Natural killer cell (primary cell): ENCODE results near the gene SP6. TPM values are rescaled to one million over a fixed set of nuclear protein-coding genes. Genes with fewer than 3 reads are reported as not detected.

Experiments used
- ATAC-seq, 3 donors: fragments of 150-1000 bp in 2 of 3; fragments of 200-7000 bp in 1 of 3; cut with Tn5 transposase; 1 replicate in 1 of 3; 2 replicates in 2 of 3; pipeline ENCODE4 v1.10.0; 2021; ENCODE audit warnings: mild to moderate bottlenecking in 2 of 3, moderate library complexity in 2 of 3
- DNase-seq, 2 donors: peaks; one replicate each; pipeline versions ENCODE4 v3.0.0 to v3.0.0-alpha.2; 2013 to 2021; ENCODE audit warnings: mixed read lengths in 1 of 2
- H3K27ac ChIP-seq: one replicate; pipeline ENCODE4 v1.5.1; 2013; ENCODE audit warnings: mild to moderate bottlenecking, low read length
- H3K27me3 ChIP-seq: one replicate; pipeline ENCODE4 v1.6.1; 2013; ENCODE audit warnings: low read length; ENCODE audit not compliant: control insufficient read depth, insufficient read depth
- H3K36me3 ChIP-seq: one replicate; pipeline ENCODE4 v1.6.1; 2013; ENCODE audit warnings: low read length; ENCODE audit not compliant: control insufficient read depth, insufficient read depth
- H3K4me1 ChIP-seq: one replicate; pipeline ENCODE4 v1.6.1; 2013; ENCODE audit warnings: low read length; ENCODE audit not compliant: control insufficient read depth, insufficient read depth
- H3K4me3 ChIP-seq: one replicate; pipeline ENCODE4 v1.5.1; 2013; ENCODE audit warnings: low read length
- H3K9me3 ChIP-seq: one replicate; pipeline ENCODE4 v1.6.1; 2013; ENCODE audit warnings: low read length; ENCODE audit not compliant: control insufficient read depth, insufficient read depth
- H3K27ac Mint-ChIP-seq, 2 donors: one replicate each; pipeline ENCODE4 v1.8.0; 2022; ENCODE audit warnings: mild to moderate bottlenecking in 2 of 2, mixed read lengths in 2 of 2, moderate library complexity in 1 of 2
- H3K27me3 Mint-ChIP-seq, 2 donors: one replicate each; pipeline ENCODE4 v1.8.0; 2022; ENCODE audit warnings: low read depth in 2 of 2, mixed read lengths in 2 of 2
- H3K36me3 Mint-ChIP-seq: one replicate; pipeline ENCODE4 v1.8.0; 2022; ENCODE audit warnings: mixed read lengths
- H3K4me1 Mint-ChIP-seq, 2 donors: one replicate each; pipeline ENCODE4 v1.8.0; 2022; ENCODE audit warnings: mixed read lengths in 2 of 2
- H3K4me3 Mint-ChIP-seq: one replicate; pipeline ENCODE4 v1.8.0; 2022; ENCODE audit warnings: mild to moderate bottlenecking, moderate library complexity, mixed read lengths
- H3K9me3 Mint-ChIP-seq, 2 donors: one replicate each; pipeline ENCODE4 v1.8.0; 2022; ENCODE audit warnings: mixed read lengths in 2 of 2
- CTCF ChIP-seq: fragments of 200-600 bp; IDR thresholded peaks from one replicate; pipeline ENCODE4 v1.8.0; 2022; ENCODE audit warnings: antibody characterized with exemption
- WGBS: methylation state at CpG from one replicate; pipeline ENCODE4 v1.1.7; 2013; ENCODE audit warnings: missing lambda C conversion rate; ENCODE audit not compliant: insufficient coverage; 5-methylcytosine and 5-hydroxymethylcytosine counted together
- intact Hi-C: fragments of 100-400 bp; cut with micrococcal nuclease; formaldehyde crosslinking; loops from one replicate; pipeline ENCODE4 v1.14.2; 2022
- total RNA-seq, 4 donors: library from RNA; stranded (reverse); fragments of 120-200 nt in 1 of 4; gene quantifications; one replicate each; pipeline versions ENCODE4 v1.2.3 to v1.2.4, GENCODE V29; 2013 to 2022

Gene SP6
- total RNA-seq, 3 donors from 2014 or later (not counting 1 experiment from before 2014, with no cell fraction given): 0.09 TPM; not detected in 1

GRCh38 chr17:47813512-47814031, 37.4 kb downstream of the SP6 start:
- H3K36me3 ChIP-seq: peaks cover 81% of the 10 kb centered on the region
- H3K36me3 Mint-ChIP-seq: peaks cover 24% of the 10 kb centered on the region
- no peaks in the 10 kb centered on the region for H3K9me3 Mint-ChIP-seq
- ATAC-seq: no peak
- intact Hi-C loops: no loop called here
- no peak overlapping the region for H3K4me3 ChIP-seq
- WGBS: 97% methylated on average over 22 of the region's 22 CpGs
- DNase-seq: no peak
- H3K27ac Mint-ChIP-seq: peak overlapping the region in 1 of 2 donors; percentile 93
- no peak overlapping the region for H3K4me3 Mint-ChIP-seq
- no peak for TF ChIP-seq CTCF
- no peak overlapping the region for H3K27ac ChIP-seq
- no peaks in the 10 kb centered on the region for H3K27me3 ChIP-seq
- peaks cover 11% of the 10 kb centered on the region for H3K4me1 ChIP-seq
- H3K4me1 Mint-ChIP-seq: peaks cover 29 to 44% of the 10 kb centered on the region in 2 donors
- H3K27me3 Mint-ChIP-seq: no peaks in the 10 kb centered on the region
- H3K9me3 ChIP-seq: no peaks in the 10 kb centered on the region

- Mint-ChIP-seq H3K9me3 (no peaks in the 10 kb centered on the region), H3K4me1 (peaks cover 29 to 44% of the 10 kb centered on the region in 2 donors), H3K27me3 (no peaks in the 10 kb centered on the region), H3K36me3 (peaks cover 24% of the 10 kb centered on the region), H3K4me3 (no peak overlapping the region), H3K27ac (peak overlapping the region; percentile 93)
- Histone ChIP-seq H3K36me3 (peaks cover 83% of the 10 kb centered on the region), H3K27me3 (no peaks in the 10 kb centered on the region), H3K4me1 (peaks cover 11% of the 10 kb centered on the region), H3K9me3 (no peaks in the 10 kb centered on the region), H3K4me3 (no peak overlapping the region), H3K27ac (no peak overlapping the region)
- TF ChIP-seq CTCF: no peak
- no peak for ATAC-seq
- no peak for DNase-seq
- intact Hi-C loops: no loop called here
- 98% methylated on average over 14 of the region's 14 CpGs for WGBS
These were observed 37.9 kb downstream of the SP6 start for GRCh38 chr17:47813077-47813476.

- Mint-ChIP-seq H3K36me3 (peaks cover 24% of the 10 kb centered on the region), H3K27me3 (no peaks in the 10 kb centered on the region), H3K27ac (peak overlapping the region; percentile 93), H3K4me3 (no peak overlapping the region), H3K9me3 (no peaks in the 10 kb centered on the region), H3K4me1 (peaks cover 29 to 39% of the 10 kb centered on the region in 2 donors)
- Histone ChIP-seq H3K27me3 (no peaks in the 10 kb centered on the region), H3K9me3 (no peaks in the 10 kb centered on the region), H3K4me3 (no peak overlapping the region), H3K36me3 (peaks cover 83% of the 10 kb centered on the region), H3K27ac (no peak overlapping the region), H3K4me1 (peaks cover 11% of the 10 kb centered on the region)
- DNase-seq (peak in 1 of 2 donors; percentile 13), ATAC-seq (no peak)
- 89% methylated on average over 18 of the region's 18 CpGs for WGBS
- intact Hi-C loops: no loop called here
- no peak for TF ChIP-seq CTCF
These were observed 38.6 kb downstream of the SP6 start for GRCh38 chr17:47812146-47812920.
